ENCODE data around the gene HSPBP1.

The HSPBP1 gene

GRCh38 chr19:55230329-55230728 lies 49.6 kb downstream of the HSPBP1 start:
- Histone ChIP-seq H3K4me1 (ENCODE audit: low read length) (no peaks in the 10 kb centered on the region), H3K4me2 (ENCODE audit: low read depth, low read length) (no peak overlapping the region), H3F3A (ENCODE audit: insufficient read depth, low read length) (no peaks in the 10 kb centered on the region), H3K9ac (ENCODE audit: low read length) (no peak overlapping the region), H3K9me3 (replicated peaks; ENCODE audit: insufficient read depth, low read length) (no peaks in the 10 kb centered on the region), H3K9me2 (replicated peaks; ENCODE audit: insufficient read depth, low read length) (no peaks in the 10 kb centered on the region), H2AFZ (ENCODE audit: low read length) (no peak overlapping the region), H3K79me2 (ENCODE audit: low read length) (peaks cover 25% of the 10 kb centered on the region), H3K4me3 (ENCODE audit: low read length) (no peak overlapping the region), H3K36me3 (replicated peaks; ENCODE audit: insufficient read depth, low read length) (peaks cover 13% of the 10 kb centered on the region; the same call in 1 of the 2 replicates), H3K27ac (ENCODE audit: low read length) (no peak overlapping the region), H3K27me3 (replicated peaks; ENCODE audit: insufficient read depth, low read length) (no peaks in the 10 kb centered on the region), H4K20me1 (ENCODE audit: insufficient read depth, low read length) (peaks cover 5% of the 10 kb centered on the region; the same call in 1 of the 2 replicates)
- TF ChIP-seq EZH2 (optimal IDR thresholded peaks at IDR 0.05; ENCODE audit: low read depth, low read length) = no peak
- no peak for TF ChIP-seq EZH2phosphoT487 (IDR thresholded peaks at IDR 0.05; ENCODE audit: low read length)
- no peak for TF ChIP-seq CTCF (IDR thresholded peaks at IDR 0.05; ENCODE audit: low read length)
- no peak for DNase-seq

- DNase-seq = no peak
- Histone ChIP-seq H3K36me3 (replicated peaks; ENCODE audit: insufficient read depth, low read length) (peaks cover 13% of the 10 kb centered on the region; the same call in 1 of the 2 replicates), H3K9me2 (replicated peaks; ENCODE audit: insufficient read depth, low read length) (no peaks in the 10 kb centered on the region), H3F3A (ENCODE audit: insufficient read depth, low read length) (no peaks in the 10 kb centered on the region), H3K27me3 (replicated peaks; ENCODE audit: insufficient read depth, low read length) (no peaks in the 10 kb centered on the region), H4K20me1 (ENCODE audit: insufficient read depth, low read length) (peaks cover 5% of the 10 kb centered on the region; the same call in 1 of the 2 replicates), H3K4me2 (ENCODE audit: low read depth, low read length) (no peak overlapping the region), H3K9me3 (replicated peaks; ENCODE audit: insufficient read depth, low read length) (no peaks in the 10 kb centered on the region), H2AFZ (ENCODE audit: low read length) (no peak overlapping the region), H3K4me1 (ENCODE audit: low read length) (no peaks in the 10 kb centered on the region), H3K4me3 (ENCODE audit: low read length) (no peak overlapping the region), H3K27ac (ENCODE audit: low read length) (no peak overlapping the region), H3K9ac (ENCODE audit: low read length) (no peak overlapping the region), H3K79me2 (ENCODE audit: low read length) (peaks cover 25% of the 10 kb centered on the region)
- TF ChIP-seq CTCF (IDR thresholded peaks at IDR 0.05; ENCODE audit: low read length) = no peak
- TF ChIP-seq EZH2 (optimal IDR thresholded peaks at IDR 0.05; ENCODE audit: low read depth, low read length) = no peak
- no peak for TF ChIP-seq EZH2phosphoT487 (IDR thresholded peaks at IDR 0.05; ENCODE audit: low read length)
These were observed 50.1 kb downstream of the HSPBP1 start for GRCh38 chr19:55229789-55230182.

GRCh38 chr19:55229145-55229788 lies 50.6 kb downstream of the HSPBP1 start:
- H3K4me2 ChIP-seq (ENCODE audit: low read depth, low read length) = no peak overlapping the region
- H3K79me2 ChIP-seq (ENCODE audit: low read length) = peaks cover 21% of the 10 kb centered on the region
- no peak for DNase-seq
- no peak overlapping the region for H2AFZ ChIP-seq (ENCODE audit: low read length)
- H3K9me3 ChIP-seq (replicated peaks; ENCODE audit: insufficient read depth, low read length) = no peaks in the 10 kb centered on the region
- peaks cover 13% of the 10 kb centered on the region; the same call in 1 of the 2 replicates for H3K36me3 ChIP-seq (replicated peaks; ENCODE audit: insufficient read depth, low read length)
- H3K27ac ChIP-seq (ENCODE audit: low read length) = no peak overlapping the region
- H3K9me2 ChIP-seq (replicated peaks; ENCODE audit: insufficient read depth, low read length) = no peaks in the 10 kb centered on the region
- peaks cover 5% of the 10 kb centered on the region; the same call in 1 of the 2 replicates for H4K20me1 ChIP-seq (ENCODE audit: insufficient read depth, low read length)
- no peak overlapping the region for H3K9ac ChIP-seq (ENCODE audit: low read length)
- H3K27me3 ChIP-seq (replicated peaks; ENCODE audit: insufficient read depth, low read length) = no peaks in the 10 kb centered on the region
- no peaks in the 10 kb centered on the region for H3F3A ChIP-seq (ENCODE audit: insufficient read depth, low read length)
- H3K4me1 ChIP-seq (ENCODE audit: low read length) = no peaks in the 10 kb centered on the region
- TF ChIP-seq EZH2phosphoT487 (IDR thresholded peaks at IDR 0.05; ENCODE audit: low read length) (no peak), EZH2 (optimal IDR thresholded peaks at IDR 0.05; ENCODE audit: low read depth, low read length) (no peak), CTCF (IDR thresholded peaks at IDR 0.05; ENCODE audit: low read length) (no peak)
- no peak overlapping the region for H3K4me3 ChIP-seq (ENCODE audit: low read length)

Measured in MM.1S (cell line).